ENCODE results near the gene KRTAP12-2. TPM values are rescaled to one million over a fixed set of nuclear protein-coding genes. Genes with fewer than 3 reads are reported as not detected.
"Not testable (repeated sequence)": the region's sequence is repeated elsewhere in the genome, so short reads cannot be mapped to it uniquely, and the experiment has no call there.

The KRTAP12-2 gene
- total and polyA plus RNA-seq, 4 donors, result not detected

DNA sequence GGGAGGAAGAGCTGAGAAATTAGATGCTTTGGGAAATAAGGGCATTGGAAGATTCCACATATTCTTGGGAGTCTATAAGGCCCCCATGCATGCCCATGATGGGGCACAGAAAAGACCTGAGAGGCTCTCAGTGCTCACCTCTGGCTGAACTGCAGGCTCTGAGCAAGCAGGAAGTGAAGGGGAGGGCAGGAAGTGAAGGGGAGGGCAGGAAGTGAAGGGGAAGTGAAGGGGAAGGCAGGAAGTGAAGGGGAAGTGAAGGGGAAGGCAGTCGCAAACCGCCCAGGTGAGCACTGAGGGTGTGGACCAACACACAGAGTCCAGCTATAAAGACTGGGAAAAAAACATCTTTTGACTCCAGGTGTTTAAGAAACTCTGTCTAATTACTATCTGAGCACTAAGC, 36.3 kb downstream of the KRTAP12-2 start:
- peaks cover 0 to 12% (median 5%) of the 10 kb centered on the region in 4 donors for H3K9me3 ChIP-seq (ENCODE audit: control insufficient read depth in 4 of 4, low read length in 3 of 4)
- no peak overlapping the region for H3K9ac ChIP-seq (ENCODE audit: low read depth in 1 of 2, low read length in 2 of 2)
- H3K4me1 ChIP-seq (ENCODE audit: control insufficient read depth in 4 of 4, insufficient read depth in 4 of 4, low read length in 3 of 4), result no peaks in the 10 kb centered on the region
- DNase-seq (ENCODE audit: low spot score), result no peak
- no peak overlapping the region for H3K4me3 ChIP-seq (ENCODE audit: low read depth in 1 of 3, low read length in 3 of 3)
- no peak for TF ChIP-seq TAF1 (conservative IDR thresholded peaks at IDR 0.05)
- TF ChIP-seq, protein P1, sequence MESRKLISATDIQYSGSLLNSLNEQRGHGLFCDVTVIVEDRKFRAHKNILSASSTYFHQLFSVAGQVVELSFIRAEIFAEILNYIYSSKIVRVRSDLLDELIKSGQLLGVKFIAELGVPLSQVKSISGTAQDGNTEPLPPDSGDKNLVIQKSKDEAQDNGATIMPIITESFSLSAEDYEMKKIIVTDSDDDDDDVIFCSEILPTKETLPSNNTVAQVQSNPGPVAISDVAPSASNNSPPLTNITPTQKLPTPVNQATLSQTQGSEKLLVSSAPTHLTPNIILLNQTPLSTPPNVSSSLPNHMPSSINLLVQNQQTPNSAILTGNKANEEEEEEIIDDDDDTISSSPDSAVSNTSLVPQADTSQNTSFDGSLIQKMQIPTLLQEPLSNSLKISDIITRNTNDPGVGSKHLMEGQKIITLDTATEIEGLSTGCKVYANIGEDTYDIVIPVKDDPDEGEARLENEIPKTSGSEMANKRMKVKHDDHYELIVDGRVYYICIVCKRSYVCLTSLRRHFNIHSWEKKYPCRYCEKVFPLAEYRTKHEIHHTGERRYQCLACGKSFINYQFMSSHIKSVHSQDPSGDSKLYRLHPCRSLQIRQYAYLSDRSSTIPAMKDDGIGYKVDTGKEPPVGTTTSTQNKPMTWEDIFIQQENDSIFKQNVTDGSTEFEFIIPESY (IDR thresholded peaks at IDR 0.05), result no peak
- TF ChIP-seq HNF4A (conservative IDR thresholded peaks at IDR 0.05), result no peak
- no peak for TF ChIP-seq FOXA2 (IDR thresholded peaks at IDR 0.05)
- no peak for TF ChIP-seq FOXA1 (IDR thresholded peaks at IDR 0.05)
- no peak for TF ChIP-seq RAD21 (IDR thresholded peaks at IDR 0.05)
- TF ChIP-seq YY1 (IDR thresholded peaks at IDR 0.05), result no peak
- TF ChIP-seq NR2F2 (IDR thresholded peaks at IDR 0.05), result no peak
- no peak overlapping the region for H3K27ac ChIP-seq (ENCODE audit: low read depth in 1 of 2, low read length in 2 of 2)
- H3K36me3 ChIP-seq (ENCODE audit: control insufficient read depth in 4 of 4, insufficient read depth in 3 of 4, low read depth in 1 of 4, low read length in 3 of 4), result no peaks in the 10 kb centered on the region
- WGBS, result 80% methylated on average over 2 of the region's 2 CpGs
- no peaks in the 10 kb centered on the region for H3K27me3 ChIP-seq (ENCODE audit: control insufficient read depth in 4 of 4, insufficient read depth in 4 of 4, low read length in 3 of 4)

DNA sequence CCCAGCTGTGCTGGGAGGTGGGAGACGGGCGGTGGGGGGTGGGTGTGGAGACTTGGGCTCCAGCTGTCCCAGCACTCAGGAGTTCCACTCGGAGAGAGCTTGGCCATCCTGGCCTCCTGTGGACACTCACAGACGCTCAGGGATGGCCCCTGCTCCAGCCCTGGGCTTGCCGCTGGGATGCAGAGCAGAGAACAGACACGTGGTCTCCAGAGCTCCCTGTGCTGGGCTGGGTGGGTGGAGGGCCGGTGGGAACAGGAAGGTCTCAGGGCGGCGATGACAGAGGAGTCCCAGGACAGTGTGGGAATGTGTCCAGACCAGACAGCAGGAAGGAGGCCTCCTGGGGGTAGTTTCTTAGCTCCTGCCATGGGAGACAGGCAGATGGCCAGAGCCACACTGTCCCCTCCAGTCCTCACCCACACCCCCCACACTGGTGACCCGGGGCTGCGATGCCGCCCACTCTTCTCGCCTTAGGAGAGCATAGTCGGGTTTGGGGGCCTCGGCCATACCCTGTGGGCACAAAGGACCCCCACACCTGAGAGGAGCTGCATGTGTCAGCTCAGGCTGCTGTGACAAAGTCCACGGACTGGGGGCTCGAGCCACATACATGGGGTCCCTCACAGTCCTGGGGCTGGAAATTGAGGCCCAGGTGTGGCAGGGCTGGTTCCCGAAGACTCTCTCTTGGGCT, 37.9 kb downstream of the KRTAP12-2 start:
- WGBS, result 77% methylated on average over 18 of the region's 18 CpGs
- TF ChIP-seq RXRA (IDR thresholded peaks at IDR 0.05) (no peak), FOXA2 (IDR thresholded peaks at IDR 0.05) (no peak), TAF1 (conservative IDR thresholded peaks at IDR 0.05) (no peak), EGR1 (IDR thresholded peaks at IDR 0.05; ENCODE audit: low read depth in 2 of 2) (no peak), GABPA (IDR thresholded peaks at IDR 0.05 in 1 of 2, conservative IDR thresholded peaks at IDR 0.05 in 1 of 2) (no peak), YY1 (IDR thresholded peaks at IDR 0.05) (no peak), HNF4A (conservative IDR thresholded peaks at IDR 0.05) (no peak), RAD21 (IDR thresholded peaks at IDR 0.05) (no peak), NR2F2 (IDR thresholded peaks at IDR 0.05) (no peak), JUND (IDR thresholded peaks at IDR 0.05) (no peak), FOXA1 (IDR thresholded peaks at IDR 0.05) (no peak), HNF4G (IDR thresholded peaks at IDR 0.05) (no peak), SP1 (IDR thresholded peaks at IDR 0.05) (no peak)
- TF ChIP-seq, protein P2, sequence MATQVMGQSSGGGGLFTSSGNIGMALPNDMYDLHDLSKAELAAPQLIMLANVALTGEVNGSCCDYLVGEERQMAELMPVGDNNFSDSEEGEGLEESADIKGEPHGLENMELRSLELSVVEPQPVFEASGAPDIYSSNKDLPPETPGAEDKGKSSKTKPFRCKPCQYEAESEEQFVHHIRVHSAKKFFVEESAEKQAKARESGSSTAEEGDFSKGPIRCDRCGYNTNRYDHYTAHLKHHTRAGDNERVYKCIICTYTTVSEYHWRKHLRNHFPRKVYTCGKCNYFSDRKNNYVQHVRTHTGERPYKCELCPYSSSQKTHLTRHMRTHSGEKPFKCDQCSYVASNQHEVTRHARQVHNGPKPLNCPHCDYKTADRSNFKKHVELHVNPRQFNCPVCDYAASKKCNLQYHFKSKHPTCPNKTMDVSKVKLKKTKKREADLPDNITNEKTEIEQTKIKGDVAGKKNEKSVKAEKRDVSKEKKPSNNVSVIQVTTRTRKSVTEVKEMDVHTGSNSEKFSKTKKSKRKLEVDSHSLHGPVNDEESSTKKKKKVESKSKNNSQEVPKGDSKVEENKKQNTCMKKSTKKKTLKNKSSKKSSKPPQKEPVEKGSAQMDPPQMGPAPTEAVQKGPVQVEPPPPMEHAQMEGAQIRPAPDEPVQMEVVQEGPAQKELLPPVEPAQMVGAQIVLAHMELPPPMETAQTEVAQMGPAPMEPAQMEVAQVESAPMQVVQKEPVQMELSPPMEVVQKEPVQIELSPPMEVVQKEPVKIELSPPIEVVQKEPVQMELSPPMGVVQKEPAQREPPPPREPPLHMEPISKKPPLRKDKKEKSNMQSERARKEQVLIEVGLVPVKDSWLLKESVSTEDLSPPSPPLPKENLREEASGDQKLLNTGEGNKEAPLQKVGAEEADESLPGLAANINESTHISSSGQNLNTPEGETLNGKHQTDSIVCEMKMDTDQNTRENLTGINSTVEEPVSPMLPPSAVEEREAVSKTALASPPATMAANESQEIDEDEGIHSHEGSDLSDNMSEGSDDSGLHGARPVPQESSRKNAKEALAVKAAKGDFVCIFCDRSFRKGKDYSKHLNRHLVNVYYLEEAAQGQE (IDR thresholded peaks at IDR 0.05), result no peak
- TF ChIP-seq, protein P1 (IDR thresholded peaks at IDR 0.05), result no peak
- TF ChIP-seq, protein P3, sequence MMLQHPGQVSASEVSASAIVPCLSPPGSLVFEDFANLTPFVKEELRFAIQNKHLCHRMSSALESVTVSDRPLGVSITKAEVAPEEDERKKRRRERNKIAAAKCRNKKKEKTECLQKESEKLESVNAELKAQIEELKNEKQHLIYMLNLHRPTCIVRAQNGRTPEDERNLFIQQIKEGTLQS (IDR thresholded peaks at IDR 0.05), result no peak
- TF ChIP-seq, protein P4, sequence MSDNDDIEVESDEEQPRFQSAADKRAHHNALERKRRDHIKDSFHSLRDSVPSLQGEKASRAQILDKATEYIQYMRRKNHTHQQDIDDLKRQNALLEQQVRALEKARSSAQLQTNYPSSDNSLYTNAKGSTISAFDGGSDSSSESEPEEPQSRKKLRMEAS (IDR thresholded peaks at IDR 0.05), result no peak
- TF ChIP-seq, protein P5, sequence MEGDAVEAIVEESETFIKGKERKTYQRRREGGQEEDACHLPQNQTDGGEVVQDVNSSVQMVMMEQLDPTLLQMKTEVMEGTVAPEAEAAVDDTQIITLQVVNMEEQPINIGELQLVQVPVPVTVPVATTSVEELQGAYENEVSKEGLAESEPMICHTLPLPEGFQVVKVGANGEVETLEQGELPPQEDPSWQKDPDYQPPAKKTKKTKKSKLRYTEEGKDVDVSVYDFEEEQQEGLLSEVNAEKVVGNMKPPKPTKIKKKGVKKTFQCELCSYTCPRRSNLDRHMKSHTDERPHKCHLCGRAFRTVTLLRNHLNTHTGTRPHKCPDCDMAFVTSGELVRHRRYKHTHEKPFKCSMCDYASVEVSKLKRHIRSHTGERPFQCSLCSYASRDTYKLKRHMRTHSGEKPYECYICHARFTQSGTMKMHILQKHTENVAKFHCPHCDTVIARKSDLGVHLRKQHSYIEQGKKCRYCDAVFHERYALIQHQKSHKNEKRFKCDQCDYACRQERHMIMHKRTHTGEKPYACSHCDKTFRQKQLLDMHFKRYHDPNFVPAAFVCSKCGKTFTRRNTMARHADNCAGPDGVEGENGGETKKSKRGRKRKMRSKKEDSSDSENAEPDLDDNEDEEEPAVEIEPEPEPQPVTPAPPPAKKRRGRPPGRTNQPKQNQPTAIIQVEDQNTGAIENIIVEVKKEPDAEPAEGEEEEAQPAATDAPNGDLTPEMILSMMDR (IDR thresholded peaks at IDR 0.05; ENCODE audit: low read depth, low read length, missing input control), result no peak
- no peaks in the 10 kb centered on the region for H3K36me3 ChIP-seq (ENCODE audit: control insufficient read depth in 4 of 4, insufficient read depth in 3 of 4, low read depth in 1 of 4, low read length in 3 of 4)
- H3K4me1 ChIP-seq (ENCODE audit: control insufficient read depth in 4 of 4, insufficient read depth in 4 of 4, low read length in 3 of 4), result no peaks in the 10 kb centered on the region
- no peak overlapping the region for H3K9ac ChIP-seq (ENCODE audit: low read depth in 1 of 2, low read length in 2 of 2)
- peaks cover 3 to 11% (median 7%) of the 10 kb centered on the region in 4 donors for H3K9me3 ChIP-seq (ENCODE audit: control insufficient read depth in 4 of 4, low read length in 3 of 4)
- H3K4me3 ChIP-seq (ENCODE audit: low read depth in 1 of 3, low read length in 3 of 3), result no peak overlapping the region
- no peak overlapping the region for H3K27ac ChIP-seq (ENCODE audit: low read depth in 1 of 2, low read length in 2 of 2)
- no peak for DNase-seq (ENCODE audit: low spot score)
- H3K27me3 ChIP-seq (ENCODE audit: control insufficient read depth in 4 of 4, insufficient read depth in 4 of 4, low read length in 3 of 4), result no peaks in the 10 kb centered on the region

DNA sequence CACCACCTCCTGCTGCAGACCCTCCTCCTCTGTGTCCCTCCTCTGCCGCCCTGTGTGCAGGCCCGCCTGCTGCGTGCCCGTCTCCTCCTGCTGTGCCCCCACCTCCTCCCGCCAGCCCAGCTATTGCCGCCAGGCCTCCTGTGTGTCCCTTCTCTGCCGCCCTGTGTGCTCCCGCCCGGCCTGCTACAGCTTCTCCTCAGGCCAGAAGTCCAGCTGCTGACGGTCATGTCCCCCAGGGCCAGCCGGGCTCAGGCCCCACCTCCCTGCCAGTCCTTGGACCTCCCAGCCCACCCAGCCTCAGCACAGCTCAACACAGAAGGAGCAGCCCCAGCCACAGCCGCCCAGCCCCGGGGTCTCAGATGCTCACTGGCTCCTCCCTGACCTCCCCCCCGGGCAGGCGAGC, 38.9 kb downstream of the KRTAP12-2 start:
- not testable (repeated sequence) for H3K4me1 ChIP-seq (ENCODE audit: control insufficient read depth in 4 of 4, insufficient read depth in 4 of 4, low read length in 3 of 4); DNase-seq (ENCODE audit: low spot score); H3K4me3 ChIP-seq (ENCODE audit: low read depth in 1 of 3, low read length in 3 of 3); H3K27me3 ChIP-seq (ENCODE audit: control insufficient read depth in 4 of 4, insufficient read depth in 4 of 4, low read length in 3 of 4); H3K9ac ChIP-seq (ENCODE audit: low read depth in 1 of 2, low read length in 2 of 2); H3K36me3 ChIP-seq (ENCODE audit: control insufficient read depth in 4 of 4, insufficient read depth in 3 of 4, low read depth in 1 of 4, low read length in 3 of 4); H3K27ac ChIP-seq (ENCODE audit: low read depth in 1 of 2, low read length in 2 of 2)
- H3K9me3 ChIP-seq (ENCODE audit: control insufficient read depth in 4 of 4, low read length in 3 of 4), result peaks cover 3 to 11% (median 7%) of the 10 kb centered on the region in 4 donors
- WGBS, result 46% methylated on average over 15 of the region's 15 CpGs

Measured in liver (tissue), 9 donors.